ENCODE measurements around the gene GPS2.
A peak's percentile ranks its signal among the peaks of the same experiment; 100 is the strongest.

The GPS2 gene

DNA sequence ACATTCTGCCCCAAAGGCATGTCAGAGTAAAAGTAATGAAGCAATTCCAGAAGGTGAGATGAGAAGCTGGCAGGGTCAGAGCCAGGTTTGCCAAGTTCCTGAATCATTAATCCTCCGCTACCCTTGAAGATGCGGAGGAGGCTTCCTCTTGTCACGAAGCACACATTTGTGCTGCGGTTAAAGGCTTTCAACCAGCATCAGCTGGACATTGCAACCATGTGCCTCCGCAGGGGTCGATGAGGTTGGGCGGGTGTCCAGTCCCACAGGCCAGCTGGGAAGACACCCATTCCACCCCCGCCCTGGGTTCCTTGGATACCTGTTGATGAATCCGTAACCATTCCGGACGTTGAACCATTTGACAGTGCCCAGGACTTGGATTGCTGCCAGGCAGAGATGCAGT is 22.0 kb downstream of the GPS2 start:
- ATAC-seq (no peak), DNase-seq (no peak)

DNA sequence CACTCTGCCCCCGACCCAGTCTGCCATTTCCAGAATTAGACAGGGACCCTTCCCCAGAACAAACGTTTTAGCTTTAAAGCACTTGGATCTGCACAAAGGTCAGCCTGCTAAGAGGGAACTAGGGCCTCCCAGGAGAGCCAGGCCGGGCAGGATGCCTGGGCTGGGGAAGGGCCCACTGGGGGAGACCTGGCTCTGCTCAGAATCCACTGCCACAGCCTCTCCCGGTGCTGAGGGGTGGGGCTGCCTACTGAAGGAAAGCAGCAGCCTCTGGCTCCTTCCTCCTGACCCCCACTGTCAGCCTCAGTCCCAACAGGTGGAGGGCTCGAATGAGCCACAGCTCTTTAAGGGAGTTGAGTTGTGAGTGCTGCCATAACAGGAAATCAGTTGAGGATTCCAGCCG is 22.4 kb downstream of the GPS2 start:
- DNase-seq, result no peak
- ATAC-seq, result no peak

DNA sequence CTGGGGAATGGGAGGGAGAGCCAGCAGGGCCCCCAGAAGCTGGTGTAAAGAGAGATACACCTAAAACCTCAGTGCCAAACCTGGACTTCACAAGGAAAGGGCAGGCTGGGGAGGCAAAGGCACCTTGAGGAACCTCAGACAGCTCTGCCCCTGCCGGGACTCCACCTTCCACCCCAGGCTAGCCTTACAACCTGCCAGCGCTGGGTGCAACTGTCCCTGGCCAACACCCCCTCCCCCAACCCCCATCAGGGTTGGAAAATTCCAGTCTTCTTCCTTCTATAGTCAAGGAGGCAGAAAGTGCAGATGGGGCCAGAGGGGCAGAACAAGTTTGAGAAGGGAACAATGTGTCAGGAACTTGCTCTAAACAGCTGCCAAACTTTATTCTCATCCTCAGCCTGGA is 23.0 kb downstream of the GPS2 start:
- ATAC-seq (no peak), DNase-seq (no peak)

DNA sequence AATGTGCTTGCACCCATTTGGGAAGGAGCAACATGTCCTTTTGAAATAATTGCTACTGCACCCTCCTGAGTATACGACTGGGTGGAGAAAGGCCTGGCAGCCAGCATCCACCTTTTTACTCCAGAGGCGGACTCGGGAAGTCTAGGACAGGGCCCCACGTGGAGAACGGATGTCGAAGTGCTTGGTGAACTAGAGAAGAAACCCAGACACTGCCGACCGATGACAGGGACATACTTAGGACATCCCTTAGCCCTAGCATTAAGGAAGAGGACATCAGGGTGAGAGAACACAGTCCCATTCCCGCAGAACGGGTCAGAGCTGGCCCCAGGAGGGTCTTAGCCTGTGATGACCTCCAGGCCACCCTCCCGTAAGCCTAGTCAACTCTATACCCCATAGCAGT is 24.5 kb downstream of the GPS2 start:
- DNase-seq (no peak), ATAC-seq (no peak)

DNA sequence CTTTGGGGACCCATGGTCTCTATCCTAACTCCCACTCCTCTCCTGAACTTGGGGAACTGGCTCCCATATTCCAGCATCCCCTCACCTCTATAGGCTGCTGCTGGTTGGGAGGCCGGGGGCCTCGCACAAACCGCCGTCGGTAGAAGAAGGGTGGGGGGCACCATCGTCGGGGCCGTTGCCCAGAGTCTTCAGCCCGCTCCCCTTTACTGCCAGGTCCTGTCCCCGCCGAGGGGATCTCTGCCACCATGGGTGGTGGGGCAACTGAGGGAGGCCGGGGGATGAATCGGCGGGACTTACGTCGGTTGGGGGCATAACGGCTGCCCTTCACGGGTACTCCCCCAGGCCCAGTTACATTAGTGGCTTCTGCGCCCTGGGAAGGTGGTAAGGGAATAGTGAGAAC is 25.0 kb downstream of the GPS2 start:
- DNase-seq (no peak), ATAC-seq (no peak)

DNA sequence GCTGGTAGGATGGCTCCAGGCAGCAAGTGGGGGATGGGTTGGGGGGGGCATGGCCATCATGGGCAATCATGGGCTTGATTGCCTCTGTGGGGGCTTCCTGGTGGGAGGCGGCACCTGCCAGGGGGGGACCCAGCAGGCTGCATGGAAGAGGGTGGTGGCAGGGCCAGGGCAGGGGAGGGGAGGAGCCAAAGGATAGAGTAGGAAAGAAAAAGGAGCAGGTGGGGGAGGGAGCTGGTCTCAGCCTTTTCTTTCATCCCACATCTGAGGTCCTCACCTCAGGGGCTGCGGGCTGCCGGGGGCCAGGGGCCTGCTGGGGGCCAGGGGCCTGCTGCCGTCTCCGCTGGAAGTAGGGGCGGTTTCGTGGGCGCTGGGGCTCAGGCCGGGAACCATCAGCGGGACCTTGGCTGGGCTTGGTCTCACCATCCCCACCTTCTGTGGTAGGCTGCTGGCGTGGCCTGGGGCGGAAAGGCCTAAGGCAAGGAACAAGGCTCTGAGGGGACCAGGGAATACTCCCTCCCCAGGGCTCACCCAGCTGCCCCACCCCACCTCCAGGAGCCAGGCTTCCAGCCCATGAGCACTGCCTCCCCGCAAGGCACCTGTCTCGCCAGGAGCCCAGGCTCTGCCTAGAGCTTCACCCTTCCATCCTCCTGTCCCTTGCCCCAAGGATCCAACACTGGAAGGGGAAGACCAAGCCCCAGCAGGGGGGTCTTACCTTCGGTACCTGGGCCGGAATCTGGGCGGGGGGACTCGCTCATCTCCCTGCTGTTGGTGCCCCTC is 25.7 kb downstream of the GPS2 start:
- ATAC-seq (no peak), DNase-seq (no peak)

DNA sequence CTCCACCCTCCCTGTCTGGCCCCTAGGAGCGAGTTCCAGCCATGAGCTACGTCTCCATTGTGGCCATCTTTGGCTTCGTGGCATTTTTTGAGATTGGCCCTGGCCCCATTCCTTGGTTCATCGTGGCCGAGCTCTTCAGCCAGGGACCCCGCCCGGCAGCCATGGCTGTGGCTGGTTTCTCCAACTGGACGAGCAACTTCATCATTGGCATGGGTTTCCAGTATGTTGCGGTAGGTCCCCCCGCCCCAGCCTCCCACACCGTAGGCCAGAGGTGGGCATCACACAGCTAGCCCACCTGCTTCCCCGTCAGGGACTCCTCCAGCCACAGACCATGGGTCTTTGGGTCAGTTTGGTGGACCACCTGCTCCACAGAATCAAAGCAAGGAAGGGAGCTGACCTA is 29.5 kb downstream of the GPS2 start:
- no peak for ATAC-seq

DNA sequence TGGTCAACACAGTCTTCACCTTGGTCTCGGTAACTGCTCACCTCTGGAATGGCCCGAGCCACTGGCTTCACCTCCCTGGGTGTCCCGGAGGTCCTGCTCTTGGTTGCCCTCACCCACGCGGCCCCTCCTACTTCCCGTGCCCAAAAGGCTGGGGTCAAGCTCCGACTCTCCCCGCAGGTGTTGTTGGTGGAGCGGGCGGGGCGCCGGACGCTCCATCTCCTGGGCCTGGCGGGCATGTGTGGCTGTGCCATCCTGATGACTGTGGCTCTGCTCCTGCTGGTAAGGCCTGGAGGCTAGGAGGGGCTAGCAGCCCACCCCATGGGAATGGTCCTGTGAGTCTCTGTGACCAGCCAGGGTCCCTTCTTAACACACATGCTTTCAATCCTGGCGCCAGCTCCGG is 30.2 kb downstream of the GPS2 start:
- no peak for DNase-seq
- ATAC-seq, result no peak

More for the DNA sequence above, 29.5 kb downstream of the GPS2 start:
- no peak for DNase-seq

DNA sequence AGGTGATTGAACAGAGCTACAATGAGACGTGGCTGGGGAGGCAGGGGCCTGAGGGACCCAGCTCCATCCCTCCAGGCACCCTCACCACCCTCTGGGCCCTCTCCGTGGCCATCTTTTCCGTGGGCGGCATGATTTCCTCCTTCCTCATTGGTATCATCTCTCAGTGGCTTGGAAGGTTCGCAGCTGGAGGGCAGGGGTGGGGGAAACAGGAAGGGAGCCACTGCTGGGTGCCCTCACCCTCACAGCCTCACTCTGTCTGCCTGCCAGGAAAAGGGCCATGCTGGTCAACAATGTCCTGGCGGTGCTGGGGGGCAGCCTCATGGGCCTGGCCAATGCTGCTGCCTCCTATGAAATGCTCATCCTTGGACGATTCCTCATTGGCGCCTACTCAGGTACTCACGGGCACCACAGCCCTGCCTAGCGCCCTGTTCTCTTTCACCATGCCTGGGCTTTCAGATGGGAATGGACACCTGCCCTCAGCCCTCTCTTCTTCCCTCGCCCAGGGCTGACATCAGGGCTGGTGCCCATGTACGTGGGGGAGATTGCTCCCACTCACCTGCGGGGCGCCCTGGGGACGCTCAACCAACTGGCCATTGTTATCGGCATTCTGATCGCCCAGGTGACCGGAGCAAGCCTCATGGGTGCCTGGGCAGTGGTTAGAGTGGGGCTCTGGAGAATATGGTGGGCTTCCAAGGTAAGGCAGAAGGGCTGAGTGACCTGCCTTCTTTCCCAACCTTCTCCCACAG is 31.5 kb downstream of the GPS2 start:
- DNase-seq, result no peak

DNA sequence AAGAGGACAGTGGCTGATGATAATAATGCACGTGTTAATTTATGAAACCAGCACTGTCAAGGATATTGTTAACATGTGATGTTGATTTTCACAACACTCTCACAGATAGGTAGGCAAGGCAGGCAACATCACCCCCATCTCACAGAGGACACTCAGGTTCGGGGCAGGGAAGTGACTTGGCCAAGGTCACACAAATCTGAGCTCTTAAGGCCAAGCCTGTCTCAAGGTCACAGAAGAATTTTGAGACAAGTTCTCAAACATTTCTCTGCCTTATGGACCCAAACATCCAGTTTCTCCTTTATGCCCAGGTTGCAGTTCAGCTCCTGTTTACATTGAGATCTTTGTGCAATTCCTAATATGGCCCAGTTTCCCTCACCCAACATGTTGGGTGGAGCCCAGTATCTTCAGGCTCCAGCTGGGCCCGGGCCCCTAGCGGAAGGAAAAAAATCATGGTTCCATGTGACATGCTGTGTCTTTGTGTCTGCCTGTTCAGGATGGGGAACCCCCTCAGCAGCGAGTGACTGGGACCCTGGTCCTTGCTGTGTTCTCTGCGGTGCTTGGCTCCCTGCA is 32.3 kb downstream of the GPS2 start:
- DNase-seq (no peak), ATAC-seq (no peak)

More for the DNA sequence above, 31.5 kb downstream of the GPS2 start:
- no peak for ATAC-seq

DNA sequence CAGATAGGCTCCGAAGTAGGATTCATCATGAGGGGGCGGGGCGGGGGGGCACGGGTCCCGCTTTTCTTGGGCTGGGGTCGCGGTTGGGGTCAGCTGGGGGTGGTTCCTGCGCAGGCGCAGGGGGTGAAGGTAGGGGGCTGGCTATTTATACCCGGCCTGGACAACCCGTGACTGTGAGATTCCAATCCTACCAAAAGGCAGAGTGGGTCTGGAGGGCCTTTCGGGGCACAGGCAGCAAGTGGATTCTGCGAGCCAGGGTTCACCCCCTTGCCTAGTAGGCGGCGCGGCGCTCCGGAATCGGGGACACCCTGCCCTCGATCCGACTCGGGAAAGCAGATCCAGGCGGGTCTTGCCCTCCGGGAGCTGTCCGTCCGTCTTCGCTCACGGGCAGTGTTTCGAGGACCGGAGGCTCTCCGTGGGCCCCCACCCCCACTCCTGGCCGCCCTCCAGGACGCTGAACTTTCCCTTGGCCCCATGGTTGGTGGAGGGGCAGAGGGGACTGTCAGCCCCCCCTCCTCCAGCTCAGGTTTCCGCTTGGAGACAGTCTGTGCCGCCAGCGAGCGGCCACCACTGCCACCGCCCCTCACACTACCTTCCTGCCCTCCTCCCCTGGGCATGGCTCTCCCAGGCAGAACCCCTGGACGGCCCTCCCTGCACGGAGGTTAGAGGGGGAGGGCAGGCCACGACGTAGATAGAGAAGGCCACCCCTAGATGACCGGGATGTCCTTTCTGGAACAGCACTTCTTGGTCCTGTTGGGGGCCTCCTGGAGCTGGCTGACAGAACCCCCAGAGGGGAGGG is 33.0 kb downstream of the GPS2 start:
- ATAC-seq (no peak), DNase-seq (no peak)

DNA sequence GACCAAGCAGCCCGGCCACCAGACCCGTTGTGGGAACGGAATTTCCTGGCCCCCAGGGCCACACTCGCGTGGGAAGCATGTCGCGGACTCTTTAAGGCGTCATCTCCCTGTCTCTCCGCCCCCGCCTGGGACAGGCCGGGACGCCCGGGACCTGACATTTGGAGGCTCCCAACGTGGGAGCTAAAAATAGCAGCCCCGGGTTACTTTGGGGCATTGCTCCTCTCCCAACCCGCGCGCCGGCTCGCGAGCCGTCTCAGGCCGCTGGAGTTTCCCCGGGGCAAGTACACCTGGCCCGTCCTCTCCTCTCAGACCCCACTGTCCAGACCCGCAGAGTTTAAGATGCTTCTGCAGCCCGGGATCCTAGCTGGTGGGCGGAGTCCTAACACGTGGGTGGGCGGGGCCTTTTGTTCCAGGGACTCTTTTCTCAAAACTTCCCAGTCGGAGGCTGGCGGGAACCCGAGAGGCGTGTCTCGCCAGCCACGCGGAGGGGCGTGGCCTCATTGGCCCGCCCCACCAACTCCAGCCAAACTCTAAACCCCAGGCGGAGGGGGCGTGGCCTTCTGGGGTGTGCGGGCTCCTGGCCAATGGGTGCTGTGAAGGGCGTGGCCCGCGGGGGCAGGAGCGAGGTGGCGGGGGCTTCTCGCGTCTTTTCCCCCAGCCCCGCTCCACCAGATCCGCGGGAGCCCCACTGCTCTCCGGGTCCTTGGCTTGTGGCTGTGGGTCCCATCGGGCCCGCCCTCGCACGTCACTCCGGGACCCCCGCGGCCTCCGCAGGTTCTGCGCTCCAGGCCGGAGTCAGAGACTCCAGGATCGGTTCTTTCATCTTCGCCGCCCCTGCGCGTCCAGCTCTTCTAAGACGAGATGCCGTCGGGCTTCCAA is 33.8 kb downstream of the GPS2 start, which contains the start of gene SLC2A4:
Gene SLC2A4 (plus strand): TSS at position 645 of the 879 bp plus-strand sequence. CDS start 217 bp downstream, at position 862.
- ATAC-seq (peak; percentile 80), DNase-seq (peak; percentile 96)

DNA sequence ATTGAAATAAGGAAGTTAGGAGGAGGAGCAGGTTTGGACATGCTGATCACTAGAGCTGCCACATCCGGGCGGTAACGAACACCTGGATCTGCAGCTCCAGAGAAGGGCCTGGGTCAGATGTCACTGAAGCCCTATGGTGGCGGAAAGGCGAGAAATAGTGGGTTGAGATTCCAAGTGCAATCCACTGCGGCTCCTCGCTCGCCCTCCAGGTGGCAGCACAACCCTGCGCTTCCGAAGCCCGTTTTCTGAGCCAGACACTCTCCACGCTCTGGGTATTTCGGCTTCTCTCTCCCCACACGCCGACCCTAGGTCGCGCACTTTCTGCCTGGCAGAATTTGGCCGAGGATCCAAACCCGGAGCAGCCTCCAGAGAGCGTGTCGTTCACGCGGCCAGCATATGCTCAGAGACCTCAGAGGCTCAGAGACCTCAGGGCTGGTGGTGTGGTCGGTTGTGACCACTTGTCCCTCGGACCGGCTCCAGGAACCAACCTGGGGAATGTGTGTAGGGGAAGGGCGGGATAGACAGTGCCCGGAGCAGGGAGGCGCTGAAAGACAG is 34.6 kb downstream of the GPS2 start:
- DNase-seq, result peak; percentile 89
- ATAC-seq, result peak; percentile 82

DNA sequence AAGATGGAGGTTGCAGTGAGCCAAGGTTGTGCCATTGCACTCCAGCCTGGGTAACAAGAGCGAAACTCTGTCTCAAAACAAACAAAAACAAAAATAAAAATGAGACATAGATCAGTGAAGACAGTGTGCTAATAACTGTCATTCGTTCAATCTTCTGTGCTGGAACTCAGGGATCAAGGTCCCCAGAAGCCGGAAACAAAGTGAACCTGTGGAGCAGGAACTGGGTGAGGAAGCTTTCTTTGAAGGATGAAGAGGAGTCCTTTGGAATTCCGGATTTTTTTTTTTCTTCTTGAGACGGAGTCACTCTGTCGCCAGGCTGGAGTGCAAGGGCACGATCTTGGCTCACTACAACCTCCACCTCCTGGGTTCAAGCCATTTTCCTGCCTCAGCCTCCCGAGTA is 35.7 kb downstream of the GPS2 start:
- DNase-seq (no peak), ATAC-seq (no peak)

DNA sequence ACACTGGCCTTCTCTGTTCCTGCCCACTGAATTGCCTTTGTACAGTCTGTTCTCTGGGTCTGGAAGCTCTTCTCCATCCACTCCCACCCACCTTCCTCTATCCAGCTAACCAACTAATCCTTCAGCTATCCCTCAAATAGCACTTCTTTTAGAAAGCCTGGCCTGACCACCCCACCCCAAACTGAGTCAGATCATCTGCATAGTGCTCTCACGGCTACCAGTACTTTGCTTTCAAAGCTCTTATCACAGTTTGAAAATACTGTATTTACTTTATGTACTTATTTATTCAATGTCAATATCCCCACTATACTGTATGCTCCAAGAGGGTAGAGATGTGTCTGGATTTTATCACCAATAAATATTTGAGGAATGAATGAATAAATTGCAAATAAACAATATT is 48.4 kb downstream of the GPS2 start:
- no peak for ATAC-seq
- no peak for DNase-seq

DNA sequence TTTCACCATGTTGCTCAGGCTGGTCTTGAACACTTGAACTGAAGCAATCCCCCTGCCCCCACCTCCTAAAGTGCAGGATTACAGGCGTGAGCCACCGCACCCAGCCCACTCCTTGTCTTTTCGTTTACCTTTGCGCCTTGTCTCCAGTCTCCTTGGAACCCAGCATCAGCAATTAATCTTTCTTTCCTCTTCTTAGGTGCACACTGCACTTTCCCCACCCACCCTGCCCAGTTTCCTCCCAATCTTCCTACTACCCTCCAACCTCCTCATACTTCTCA is 51.4 kb downstream of the GPS2 start:
- ATAC-seq, result no peak
- DNase-seq, result no peak

DNA sequence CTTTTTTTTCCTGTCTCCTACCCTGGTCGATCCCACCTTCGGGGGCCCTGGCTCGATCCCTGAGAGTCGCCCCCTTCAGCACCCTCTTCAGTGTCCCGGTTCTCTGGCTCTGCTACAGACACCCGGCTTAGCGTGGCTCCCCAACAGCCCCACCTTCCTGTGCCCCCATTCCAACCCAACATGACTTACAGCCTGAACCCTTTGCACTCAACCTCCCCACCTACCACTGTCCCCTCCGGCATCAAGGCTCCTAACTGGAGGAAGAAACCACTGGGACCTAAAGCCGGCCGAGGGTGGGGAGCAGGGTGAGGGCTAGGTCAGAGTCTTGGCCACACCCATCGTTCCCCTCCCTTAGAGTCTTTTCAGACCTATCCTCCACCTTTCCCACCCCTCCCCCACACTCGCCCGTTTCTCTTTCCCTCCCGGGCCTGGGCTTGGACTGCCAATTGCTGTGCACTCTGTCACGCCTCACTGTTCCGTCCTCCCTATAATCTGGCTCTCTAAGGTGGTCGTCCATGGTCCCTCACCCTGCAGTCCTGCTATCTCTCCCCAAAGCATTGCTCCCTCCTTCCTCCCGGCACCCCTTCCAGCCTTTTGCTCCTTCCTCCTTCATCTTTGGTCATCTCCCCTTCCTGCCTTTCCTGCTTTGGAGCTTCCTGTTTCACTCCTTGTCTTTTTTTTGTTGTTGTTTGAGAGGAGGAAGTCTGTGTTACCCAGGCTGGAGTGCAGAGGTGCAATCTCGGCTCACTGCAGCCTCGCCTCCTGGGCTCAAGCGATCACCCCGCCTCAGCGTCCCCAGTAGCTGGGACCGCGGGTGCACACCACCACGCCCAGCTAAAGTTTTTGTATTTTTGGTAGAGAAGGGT is 52.0 kb downstream of the GPS2 start:
- peak; percentile 45 for DNase-seq
- no peak for ATAC-seq
